ENCODE data around the gene LMOD1. TPM values are rescaled to one million over a fixed set of nuclear protein-coding genes. Genes with fewer than 3 reads are reported as not detected.

Gene LMOD1
- total and polyA plus RNA-seq, 11 donors, result 4.6 to 24.9 (median 10.0) TPM

DNA sequence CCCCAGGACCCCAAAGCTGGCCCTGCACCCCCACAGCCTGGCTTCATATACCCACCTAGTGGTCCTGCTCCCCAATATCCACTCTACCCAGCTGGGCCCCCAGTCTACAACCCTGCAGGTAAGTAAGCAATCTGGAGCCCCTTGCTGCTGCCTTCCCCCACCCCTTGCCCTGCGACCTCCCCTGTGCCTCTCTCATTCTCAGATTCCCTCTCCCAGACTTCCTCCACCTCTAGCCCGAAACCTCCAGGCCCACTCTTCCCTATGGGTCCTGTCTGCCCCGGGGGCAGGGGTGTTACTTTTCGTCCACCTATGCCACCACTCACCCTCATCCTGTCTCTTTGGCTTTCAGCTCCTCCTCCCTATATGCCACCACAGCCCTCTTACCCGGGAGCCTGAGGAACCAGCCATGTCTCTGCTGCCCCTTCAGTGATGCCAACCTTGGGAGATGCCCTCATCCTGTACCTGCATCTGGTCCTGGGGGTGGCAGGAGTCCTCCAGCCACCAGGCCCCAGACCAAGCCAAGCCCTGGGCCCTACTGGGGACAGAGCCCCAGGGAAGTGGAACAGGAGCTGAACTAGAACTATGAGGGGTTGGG is 54.8 kb downstream of the LMOD1 start:
- peak overlapping the region in 1 of 12 donors; percentile 60 for H3K27ac ChIP-seq
- peaks cover 0 to 10% (median 0%) of the 10 kb centered on the region in 9 donors for H3K36me3 ChIP-seq
- peak in 1 of 5 donors; percentile 16 for DNase-seq
- intact Hi-C loops (cut with DNase I), result loop anchor here in 5 of 10 donors (10.0 kb wide), 4 partner anchors 53 to 243 kb away; partner anchors contain the start of genes GPR37L1 (in 1 of the 5) and LMOD1 (in 1 of the 5)
- peaks cover 0 to 14% (median 0%) of the 10 kb centered on the region in 9 donors for H3K27me3 ChIP-seq
- no peak overlapping the region for H3K4me3 ChIP-seq
- 86 to 93% (median 92%) methylated on average over 5 of the region's 5 CpGs for WGBS, 4 donors
- no peak for ATAC-seq
- TF ChIP-seq POLR2A (IDR thresholded peaks at IDR 0.05) (no peak), CTCF (IDR thresholded peaks at IDR 0.05) (no peak)
- peaks cover 2 to 61% (median 20%) of the 10 kb centered on the region in 12 donors for H3K4me1 ChIP-seq
- H3K9me3 ChIP-seq, result no peaks in the 10 kb centered on the region

DNA sequence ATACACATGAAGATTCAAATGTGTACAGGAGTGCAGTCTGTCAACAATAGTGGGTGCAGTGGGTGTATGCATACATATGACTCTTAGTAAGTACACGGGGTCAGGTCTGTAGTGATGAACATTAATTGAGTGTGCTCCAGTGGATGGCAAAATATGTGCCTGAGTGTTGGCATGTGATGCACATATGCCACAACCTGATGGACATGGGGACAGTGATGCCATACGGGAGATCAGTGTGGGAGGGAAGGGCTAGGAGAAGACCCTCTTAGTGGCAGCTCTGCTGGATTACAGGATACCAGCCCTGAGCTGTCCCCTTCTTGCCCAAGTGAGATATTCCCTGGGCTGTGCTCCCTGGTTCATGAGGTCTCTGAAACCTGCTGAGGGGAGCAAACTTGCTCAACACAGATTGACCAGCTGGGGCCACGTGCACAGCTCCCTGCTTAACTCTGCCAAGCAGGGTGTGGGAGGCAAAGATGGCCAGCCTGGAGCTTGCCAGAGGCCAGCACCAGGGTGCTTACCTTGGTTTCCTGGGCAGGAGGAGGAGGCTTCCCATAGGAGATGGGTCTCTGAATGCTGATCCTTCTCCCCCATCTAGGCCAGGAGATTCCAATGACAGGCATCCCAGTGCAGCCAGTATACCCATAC is 55.4 kb downstream of the LMOD1 start:
- intact Hi-C loops (cut with DNase I), result loop anchor here in 5 of 10 donors (10.0 kb wide), 4 partner anchors 54 to 244 kb away; partner anchors contain the start of genes GPR37L1 (in 1 of the 5) and LMOD1 (in 1 of the 5)
- Histone ChIP-seq H3K27ac (peak overlapping the region in 1 of 12 donors; percentile 60), H3K27me3 (peaks cover 0 to 14% (median 0%) of the 10 kb centered on the region in 9 donors), H3K4me3 (no peak overlapping the region), H3K36me3 (peaks cover 0 to 10% (median 0%) of the 10 kb centered on the region in 9 donors), H3K4me1 (peaks cover 0 to 63% (median 19%) of the 10 kb centered on the region in 12 donors), H3K9me3 (no peaks in the 10 kb centered on the region)
- TF ChIP-seq POLR2A (IDR thresholded peaks at IDR 0.05) (no peak), CTCF (IDR thresholded peaks at IDR 0.05) (no peak)
- DNase-seq, result peak in 1 of 5 donors; percentile 24
- no peak for ATAC-seq
- 47 to 87% (median 73%) methylated on average over 3 of the region's 3 CpGs for WGBS, 4 donors

GRCh38 chr1:201890223-201890622 is 56.1 kb downstream of the LMOD1 start:
- ATAC-seq (no peak), DNase-seq (peak in 1 of 5 donors; percentile 19)
- TF ChIP-seq CTCF (IDR thresholded peaks at IDR 0.05) (no peak), POLR2A (IDR thresholded peaks at IDR 0.05) (no peak)
- H3K27ac ChIP-seq, result peak overlapping the region in 7 of 12 donors; percentile 72 to 95 (median 88)
- peaks cover 0 to 70% (median 23%) of the 10 kb centered on the region in 12 donors for H3K4me1 ChIP-seq
- H3K4me3 ChIP-seq, result peak overlapping the region in 7 of 12 donors; percentile 66 to 93 (median 83)
- WGBS, 4 donors, result 85 to 96% (median 89%) methylated on average over 7 of the region's 7 CpGs
- intact Hi-C loops (cut with DNase I), result loop anchor here in 5 of 10 donors (10.0 kb wide), 4 partner anchors 55 to 245 kb away; partner anchors contain the start of genes GPR37L1 (in 1 of the 5) and LMOD1 (in 1 of the 5)
- peaks cover 0 to 14% (median 0%) of the 10 kb centered on the region in 9 donors for H3K27me3 ChIP-seq
- H3K36me3 ChIP-seq, result peaks cover 0 to 10% (median 0%) of the 10 kb centered on the region in 9 donors
- H3K9me3 ChIP-seq, result no peaks in the 10 kb centered on the region

Measured in heart left ventricle (tissue), 16 donors.